ENCODE measurements around the gene FKBP10.

FKBP10 gene

GRCh38 chr17:41769985-41770384 is 42.8 kb upstream of the FKBP10 start:
- TF ChIP-seq CTCF (IDR thresholded peaks at IDR 0.05) = no peak

DNA sequence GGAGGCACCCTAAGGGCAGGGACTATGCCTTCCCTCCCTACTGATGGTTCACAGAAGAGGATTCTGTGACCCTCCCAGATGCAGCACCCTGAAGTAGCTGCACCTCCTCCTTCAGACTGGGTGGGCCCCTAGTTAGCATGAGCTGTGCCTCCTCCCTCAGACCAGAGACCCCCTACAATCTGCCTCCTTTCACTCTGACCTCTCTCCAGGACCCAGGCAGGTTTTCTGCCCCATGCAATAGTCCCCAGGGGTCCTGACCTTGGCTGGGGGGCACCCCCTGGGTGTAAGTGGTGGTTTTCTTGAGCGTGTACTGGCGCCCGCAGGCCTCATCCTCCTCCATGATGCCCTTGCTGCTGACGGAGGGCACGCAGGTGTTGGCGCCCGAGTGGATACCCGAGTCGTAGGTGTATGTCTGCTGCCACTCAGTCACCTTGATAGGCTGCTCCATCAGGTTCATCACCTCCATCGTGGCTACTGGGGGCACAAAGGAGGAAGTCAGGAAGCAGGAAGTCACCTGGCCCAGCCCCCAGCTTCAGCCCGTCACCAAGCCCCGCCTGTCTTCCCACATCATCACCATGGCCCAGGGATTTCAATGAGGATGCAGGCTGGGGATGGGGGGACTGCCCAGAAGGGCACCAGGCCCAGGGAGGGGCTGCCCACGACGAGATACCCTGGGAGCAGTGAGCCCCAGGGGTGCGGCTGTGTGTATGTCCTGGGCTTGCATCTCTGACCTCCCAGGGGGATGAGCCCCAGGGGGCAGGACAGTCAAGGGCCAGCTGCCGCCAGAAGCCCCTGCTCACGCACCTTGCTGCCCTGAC is 41.2 kb upstream of the FKBP10 start:
- no peak for TF ChIP-seq CTCF (IDR thresholded peaks at IDR 0.05)

- no peak for TF ChIP-seq CTCF (IDR thresholded peaks at IDR 0.05)
Observed at GRCh38 chr17:41772218-41772585, 40.6 kb upstream of the FKBP10 start.

DNA sequence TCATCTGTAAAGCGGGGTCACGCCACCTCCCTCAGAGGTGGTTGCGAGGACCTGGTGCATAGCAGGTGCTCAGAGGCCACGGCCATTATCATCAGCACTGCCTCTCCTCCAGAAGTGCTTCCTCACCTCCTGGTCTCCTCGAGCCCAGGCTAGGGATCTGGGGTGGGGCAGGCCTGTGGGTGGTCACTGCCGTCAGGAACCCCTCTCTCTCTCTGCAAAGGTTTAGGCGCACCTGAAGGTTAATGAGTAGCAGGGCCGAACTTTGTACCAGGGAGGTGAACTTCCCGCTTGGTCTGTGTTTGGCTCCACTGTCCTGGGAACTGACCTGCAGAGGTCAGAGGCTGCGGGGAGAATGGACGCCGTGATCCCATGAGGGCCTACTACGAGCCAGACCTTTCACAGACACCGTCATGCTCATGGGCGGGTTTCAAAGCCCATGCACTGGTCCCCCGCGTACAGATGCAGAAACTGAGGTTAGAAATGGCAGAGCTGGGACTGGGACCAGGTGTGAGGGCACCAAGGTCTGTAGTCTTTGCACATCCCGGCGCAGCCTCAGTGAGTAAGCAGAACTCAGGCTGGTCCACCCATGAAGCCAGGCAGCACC is 40.1 kb upstream of the FKBP10 start:
- no peak for TF ChIP-seq CTCF (IDR thresholded peaks at IDR 0.05)

DNA sequence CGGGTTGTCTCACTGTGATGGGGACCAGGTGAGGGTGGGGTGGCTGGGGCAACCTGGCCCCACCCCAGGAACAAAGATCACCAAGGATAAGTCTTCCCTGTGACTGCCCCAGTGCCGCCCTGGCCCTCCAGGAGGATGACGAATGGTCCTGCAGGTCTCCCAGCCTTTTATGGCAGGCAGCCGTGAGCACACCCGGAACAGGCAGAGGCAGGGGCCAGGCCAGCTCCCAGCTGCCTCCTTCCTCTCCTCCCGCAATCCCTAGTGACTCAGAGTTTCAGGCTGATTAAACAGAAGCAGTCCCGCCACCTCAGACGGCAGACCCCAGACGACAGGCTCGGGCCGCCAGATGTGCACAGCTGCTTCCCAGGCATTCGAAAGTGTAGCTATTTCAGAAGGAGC is 39.6 kb upstream of the FKBP10 start:
- no peak for TF ChIP-seq CTCF (IDR thresholded peaks at IDR 0.05)

DNA sequence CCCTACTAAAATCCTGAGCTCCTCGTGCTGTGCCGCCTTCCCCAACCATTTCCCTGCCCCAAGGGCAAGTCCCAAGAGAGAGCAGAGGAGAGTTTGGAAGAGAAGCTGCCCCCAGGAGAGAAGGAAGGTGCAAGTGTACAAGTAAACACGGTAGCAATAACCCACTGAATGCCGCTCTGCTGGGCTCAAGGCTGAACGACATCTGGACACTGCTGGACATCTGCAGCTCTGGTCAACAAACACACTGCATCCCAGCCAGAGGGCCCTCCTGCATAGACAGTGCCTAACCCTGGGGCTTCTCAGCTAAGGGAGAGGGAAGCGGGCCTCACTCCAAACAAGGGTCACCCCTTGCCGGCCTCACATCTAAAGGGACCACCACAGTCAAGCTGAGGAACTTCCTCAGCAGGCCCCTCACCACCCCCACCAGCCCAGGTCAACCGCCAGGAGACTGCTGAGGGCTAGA is 39.0 kb upstream of the FKBP10 start:
- TF ChIP-seq CTCF (IDR thresholded peaks at IDR 0.05) = no peak

DNA sequence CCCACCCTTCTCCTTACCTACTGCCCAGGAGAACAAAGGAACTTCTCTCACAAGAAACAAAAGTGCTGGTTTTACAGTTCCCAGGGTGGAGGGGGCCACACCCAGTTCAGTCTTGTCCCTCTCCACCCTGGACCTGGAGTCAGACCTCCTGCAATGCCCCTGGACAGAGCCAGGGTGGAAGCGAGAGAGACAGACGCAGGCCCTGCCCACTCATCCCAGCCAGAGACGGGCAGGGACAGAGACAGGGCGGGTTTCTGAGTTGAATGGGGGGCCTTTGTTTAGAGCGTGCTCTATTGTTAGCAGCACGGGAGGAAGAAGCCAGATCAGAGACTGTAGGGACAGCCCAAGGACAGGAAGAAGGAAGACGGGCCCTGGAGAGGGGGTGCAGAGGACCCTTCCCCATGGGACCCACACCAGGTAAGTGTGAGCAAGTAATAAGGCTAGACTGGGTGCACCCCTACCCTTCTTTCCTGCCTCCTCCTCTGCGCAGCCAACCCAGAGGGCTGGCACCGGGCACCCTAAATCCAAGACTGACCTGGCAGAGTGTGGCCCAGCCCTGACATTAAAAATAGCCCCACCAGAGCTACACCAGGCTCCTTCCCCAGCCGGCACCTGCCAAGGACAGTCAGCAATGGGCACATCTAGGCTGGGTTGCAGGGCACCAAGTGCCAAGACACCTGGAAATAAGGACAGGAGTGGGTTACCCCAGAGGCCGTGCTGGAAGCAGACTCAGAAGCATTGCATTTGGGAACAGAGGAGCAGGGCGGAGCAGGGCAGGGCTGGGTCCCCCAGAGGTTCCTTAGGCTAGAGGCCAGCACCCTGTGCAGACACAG is 37.2 kb upstream of the FKBP10 start:
- no peak for TF ChIP-seq CTCF (IDR thresholded peaks at IDR 0.05)

Data from LNCAP (cell line).